Thoracic aorta (tissue), 2 donors: ENCODE results near the gene MAN1A2. TPM values are rescaled to one million over a fixed set of nuclear protein-coding genes. Genes with fewer than 3 reads are reported as not detected.

Experiments
- ATAC-seq: fragments of 150-250 bp; one replicate; pipeline ENCODE4 v1.8.0; 2017; ENCODE audit warnings: low read depth; ENCODE audit not compliant: insufficient number of reproducible peaks, low FRiP score
- DNase-seq: peaks from one replicate; pipeline ENCODE4 v3.0.0-alpha.2; 2020; ENCODE audit warnings: low spot score
- H3K27ac ChIP-seq, 2 donors: fragments of 200-600 bp; sonication (generic); 1 replicate in 1 of 2; 2 replicates in 1 of 2; pipeline ENCODE4 v1.5.1; 2016; ENCODE audit warnings: mild to moderate bottlenecking in 2 of 2, moderate library complexity in 2 of 2
- H3K27me3 ChIP-seq: fragments of 200-600 bp; sonication (generic); replicated peaks from 2 replicates; pipeline ENCODE4 v1.6.0; 2016; ENCODE audit warnings: mild to moderate bottlenecking; ENCODE audit not compliant: insufficient read depth
- H3K36me3 ChIP-seq: fragments of 200-600 bp; sonication (generic); one replicate; pipeline ENCODE4 v1.5.1; 2016
- H3K4me1 ChIP-seq, 2 donors: fragments of 200-600 bp; sonication (generic); 1 replicate in 1 of 2; 2 replicates in 1 of 2; pipeline versions ENCODE4 v1.5.1 to v1.6.0; 2016; ENCODE audit warnings: low read depth in 2 of 2, mild to moderate bottlenecking in 1 of 2; ENCODE audit not compliant: control insufficient read depth in 1 of 2
- H3K4me3 ChIP-seq: fragments of 200-600 bp; sonication (generic); 2 replicates; pipeline ENCODE4 v1.5.1; 2016; ENCODE audit warnings: mild to moderate bottlenecking
- H3K9me3 ChIP-seq: fragments of 200-600 bp; sonication (generic); 2 replicates; pipeline ENCODE4 v1.5.1; 2016
- CTCF ChIP-seq: fragments of 200-600 bp; sonication (generic); IDR thresholded peaks from one replicate; pipeline ENCODE4 v1.5.1; 2019; ENCODE audit warnings: antibody characterized with exemption
- total RNA-seq, 2 donors: library from RNA; depleted of rRNA; stranded (reverse); fragments of >200 nt; gene quantifications; one replicate each; pipeline versions ENCODE4 v1.1.0 to v1.2.3, GENCODE V29; 2016

MAN1A2 gene
- total RNA-seq, 2 donors from 2014 or later: 27.1 to 48.7 TPM

DNA sequence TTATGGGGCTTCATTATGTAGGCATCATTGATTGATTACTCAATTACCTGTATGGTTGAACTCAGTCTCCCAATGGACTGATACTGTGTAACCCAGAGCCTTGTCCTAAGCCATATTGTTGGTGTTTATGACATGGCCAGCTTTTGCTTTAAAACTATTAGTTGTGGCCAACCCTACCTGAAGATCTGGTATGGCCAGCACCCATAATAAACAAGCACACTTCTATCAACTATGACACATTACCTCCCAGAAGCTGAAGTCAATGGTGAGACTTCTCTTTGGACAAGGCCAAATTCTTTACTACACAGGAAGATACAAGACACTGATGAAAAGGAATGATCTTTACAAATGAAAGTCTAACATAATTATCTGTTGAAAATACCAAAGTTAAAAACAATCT is 28.8 kb downstream of the MAN1A2 start:
- TF ChIP-seq CTCF: no peak
- H3K27ac ChIP-seq: no peak overlapping the region
- H3K4me1 ChIP-seq: peaks cover 12 to 25% of the 10 kb centered on the region in 2 donors
- no peak for ATAC-seq
- DNase-seq: no peak
- H3K36me3 ChIP-seq: no peaks in the 10 kb centered on the region
- H3K9me3 ChIP-seq: no peaks in the 10 kb centered on the region
- no peaks in the 10 kb centered on the region for H3K27me3 ChIP-seq
- no peak overlapping the region for H3K4me3 ChIP-seq

GRCh38 chr1:117396636-117397035 is 29.4 kb downstream of the MAN1A2 start:
- no peaks in the 10 kb centered on the region for H3K9me3 ChIP-seq
- H3K27me3 ChIP-seq: no peaks in the 10 kb centered on the region
- peaks cover 12 to 25% of the 10 kb centered on the region in 2 donors for H3K4me1 ChIP-seq
- no peak overlapping the region for H3K27ac ChIP-seq
- no peak for TF ChIP-seq CTCF
- H3K4me3 ChIP-seq: no peak overlapping the region
- no peak for DNase-seq
- no peak for ATAC-seq
- H3K36me3 ChIP-seq: no peaks in the 10 kb centered on the region

- DNase-seq (no peak), ATAC-seq (no peak)
- H3K36me3 ChIP-seq: no peaks in the 10 kb centered on the region
- no peaks in the 10 kb centered on the region for H3K27me3 ChIP-seq
- no peak overlapping the region for H3K4me3 ChIP-seq
- TF ChIP-seq CTCF: no peak
- H3K9me3 ChIP-seq: peaks cover 9% of the 10 kb centered on the region
- no peak overlapping the region for H3K27ac ChIP-seq
- peaks cover 3 to 6% of the 10 kb centered on the region in 2 donors for H3K4me1 ChIP-seq
Measured at GRCh38 chr1:117398957-117399356, 31.7 kb downstream of the MAN1A2 start.

- no peak for DNase-seq
- Histone ChIP-seq H3K27me3 (no peaks in the 10 kb centered on the region), H3K9me3 (peaks cover 9% of the 10 kb centered on the region), H3K36me3 (no peaks in the 10 kb centered on the region), H3K4me1 (peaks cover under 1 to 1% of the 10 kb centered on the region in 2 donors), H3K4me3 (no peak overlapping the region), H3K27ac (no peak overlapping the region)
- no peak for TF ChIP-seq CTCF
- ATAC-seq: no peak
Measured at GRCh38 chr1:117401761-117402160, 34.5 kb downstream of the MAN1A2 start.

GRCh38 chr1:117403597-117403996 is 36.3 kb downstream of the MAN1A2 start:
- DNase-seq (no peak), ATAC-seq (no peak)
- Histone ChIP-seq H3K9me3 (peaks cover 9% of the 10 kb centered on the region), H3K27me3 (no peaks in the 10 kb centered on the region), H3K4me1 (no peaks in the 10 kb centered on the region), H3K27ac (no peak overlapping the region), H3K36me3 (no peaks in the 10 kb centered on the region), H3K4me3 (no peak overlapping the region)
- TF ChIP-seq CTCF: no peak
